Fibroblast of skin of scalp (primary cell): ENCODE measurements around the gene DNASE1L3.

Source experiments
- DNase-seq: peaks from one replicate; pipeline ENCODE4 v3.0.0-alpha.2; 2013

Gene DNASE1L3

GRCh38 chr3:58177747-58178527, 32.8 kb downstream of the DNASE1L3 start:
- DNase-seq: peak; percentile 83

GRCh38 chr3:58176827-58177489, 33.8 kb downstream of the DNASE1L3 start:
- DNase-seq: no peak

DNA sequence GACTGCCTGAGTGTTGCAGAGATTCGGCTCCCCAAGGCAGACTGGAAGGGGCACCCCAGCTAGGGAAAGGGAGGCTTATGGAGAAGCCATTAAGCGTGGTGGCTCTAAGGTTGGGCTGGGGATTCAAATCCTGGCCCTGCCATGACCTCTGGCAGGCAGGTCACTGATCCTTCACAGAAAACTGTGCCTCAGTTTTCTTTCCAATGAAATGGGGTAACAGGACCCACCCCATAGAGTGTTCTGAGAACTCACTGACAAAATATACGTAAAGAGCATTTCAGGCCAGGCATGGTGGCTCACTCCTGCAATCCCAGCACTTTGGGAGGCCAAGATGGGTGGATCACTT, 34.6 kb downstream of the DNASE1L3 start:
- no peak for DNase-seq

GRCh38 chr3:58175437-58176184, 35.2 kb downstream of the DNASE1L3 start:
- DNase-seq: peak; percentile 43

- no peak for DNase-seq
Measured at GRCh38 chr3:58175187-58175436, 35.7 kb downstream of the DNASE1L3 start.

DNA sequence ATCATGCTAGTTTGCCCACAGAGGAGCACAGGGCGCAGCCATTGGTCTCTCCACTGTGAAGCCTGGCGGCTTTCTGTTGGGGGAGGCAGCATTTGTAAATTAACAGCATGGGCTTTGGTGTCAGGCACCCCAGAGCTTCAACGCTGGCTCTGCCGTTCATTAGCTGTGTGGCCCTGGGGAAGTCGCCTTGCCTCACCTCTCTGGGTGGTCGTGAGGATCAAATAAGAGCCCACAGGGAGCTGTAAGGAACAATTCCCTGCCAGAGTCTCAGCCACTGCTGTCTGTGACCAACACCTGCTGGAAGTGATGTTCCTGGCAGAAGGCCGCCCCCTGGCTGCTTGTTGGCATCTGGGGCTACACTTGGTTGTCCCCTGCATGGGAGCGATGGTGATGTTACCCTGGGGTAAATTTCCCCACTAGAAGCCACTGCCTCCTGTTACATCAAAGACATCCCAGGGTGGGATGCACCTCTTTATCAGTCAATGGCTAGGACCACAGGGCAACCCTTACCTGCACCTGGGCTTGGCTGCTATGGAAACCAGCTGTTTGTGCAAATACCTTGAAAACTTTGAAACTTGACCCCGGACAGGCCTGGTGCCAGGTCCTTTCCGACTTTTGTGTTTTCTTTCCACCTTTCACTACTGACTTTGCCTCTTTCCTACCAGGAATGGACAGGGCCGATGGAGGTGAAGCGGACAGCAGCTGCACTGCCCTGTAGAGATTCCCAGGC, 36.9 kb downstream of the DNASE1L3 start:
- peak; percentile 30 for DNase-seq

GRCh38 chr3:58173029-58173668, 37.6 kb downstream of the DNASE1L3 start:
- no peak for DNase-seq

DNA sequence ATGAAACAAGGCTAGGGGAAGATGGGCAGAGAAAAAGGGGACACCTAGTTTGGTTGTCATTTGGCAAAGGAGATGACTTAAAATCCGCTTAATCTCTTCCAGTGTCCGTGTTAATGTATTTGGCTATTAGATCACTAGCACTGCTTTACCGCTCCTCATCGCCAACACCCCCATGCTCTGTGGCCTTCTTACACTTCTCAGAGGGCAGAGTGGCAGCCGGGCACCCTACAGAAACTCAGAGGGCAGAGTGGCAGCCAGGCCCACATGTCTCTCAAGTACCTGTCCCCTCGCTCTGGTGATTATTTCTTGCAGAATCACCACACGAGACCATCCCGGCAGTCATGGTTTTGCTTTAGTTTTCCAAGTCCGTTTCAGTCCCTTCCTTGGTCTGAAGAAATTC, 39.6 kb downstream of the DNASE1L3 start:
- DNase-seq: no peak

- no peak for DNase-seq
Measured at GRCh38 chr3:58170376-58170775, 40.4 kb downstream of the DNASE1L3 start.

DNA sequence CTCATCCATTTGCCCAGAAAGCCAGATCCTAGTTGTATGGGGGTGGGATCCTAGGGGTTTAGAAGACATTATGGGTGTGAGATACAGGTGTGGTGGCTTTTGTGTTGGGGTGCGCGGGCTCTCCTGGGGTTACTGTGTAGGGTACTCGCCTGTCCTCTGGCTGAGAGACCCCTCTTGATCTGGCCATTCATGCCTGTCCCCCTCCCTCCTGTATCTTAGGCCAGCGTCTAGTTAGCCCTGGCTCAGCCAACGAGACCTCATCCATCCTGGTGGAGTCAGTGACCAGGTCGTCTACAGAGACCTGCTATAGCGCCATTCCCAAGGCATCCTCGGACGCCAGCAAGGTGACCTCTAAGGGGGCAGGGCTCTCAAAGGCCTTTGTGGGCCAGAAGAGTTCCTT, 41.4 kb downstream of the DNASE1L3 start:
- DNase-seq: no peak

DNA sequence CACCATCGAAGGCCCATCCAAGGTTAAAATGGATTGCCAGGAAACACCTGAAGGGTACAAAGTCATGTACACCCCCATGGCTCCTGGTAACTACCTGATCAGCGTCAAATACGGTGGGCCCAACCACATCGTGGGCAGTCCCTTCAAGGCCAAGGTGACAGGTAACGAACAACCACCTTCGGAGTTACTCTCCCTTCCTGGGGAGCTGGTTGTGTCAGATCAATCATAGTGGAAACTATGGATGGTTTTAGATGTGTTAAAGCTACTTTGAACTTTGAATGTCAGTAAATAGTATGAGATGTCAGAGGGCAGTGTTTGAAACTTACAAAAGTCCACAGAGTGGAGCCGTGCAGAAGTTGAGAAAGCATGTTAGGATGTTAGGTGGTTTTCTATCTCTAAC, 42.3 kb downstream of the DNASE1L3 start:
- no peak for DNase-seq

DNA sequence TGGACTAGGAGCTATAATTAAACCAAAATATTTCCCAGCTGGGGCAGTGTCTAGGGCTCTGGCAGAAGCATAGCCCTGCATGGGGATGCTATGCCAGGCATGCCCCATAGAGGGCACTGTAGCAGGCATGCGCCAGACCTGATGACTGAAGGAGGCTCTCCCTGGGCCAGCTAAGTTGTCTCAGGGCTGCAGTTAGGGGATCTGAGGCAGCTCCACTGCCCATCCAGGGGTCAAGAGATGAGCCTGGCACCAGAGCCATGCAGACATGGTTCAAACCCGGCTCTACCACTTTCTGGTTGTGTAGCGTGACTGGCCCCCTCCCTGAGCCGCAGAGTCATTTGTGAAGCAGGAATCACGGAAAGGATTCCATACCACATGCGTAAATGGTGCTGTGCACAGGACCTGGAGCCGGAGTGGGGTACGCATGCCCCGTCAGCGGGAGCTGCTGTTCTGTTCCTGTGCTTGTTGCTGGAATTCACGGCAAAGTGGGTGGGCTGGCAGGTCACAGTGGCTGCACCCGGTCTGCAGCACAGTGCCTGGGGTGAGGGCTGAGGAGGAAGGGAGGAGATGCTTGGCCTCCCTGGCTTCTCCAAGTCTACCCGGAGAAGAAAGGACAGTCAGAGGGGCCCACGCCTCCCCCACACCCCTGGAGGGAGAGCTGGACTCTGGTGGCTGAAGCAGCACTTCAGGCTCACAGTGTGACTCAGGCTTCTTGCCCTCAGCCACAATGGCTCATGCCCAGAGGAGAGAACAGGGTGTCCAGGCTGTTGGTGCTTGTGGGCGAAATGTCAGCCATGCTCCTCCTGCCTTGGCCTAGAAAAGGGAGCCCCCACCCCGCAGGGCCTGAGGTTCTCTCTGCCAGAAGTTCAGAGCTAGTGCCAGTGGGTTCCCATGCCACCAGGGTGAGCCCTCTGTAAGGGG, 43.1 kb downstream of the DNASE1L3 start:
- DNase-seq: peak; percentile 60

- peak; percentile 50 for DNase-seq
Measured at GRCh38 chr3:58164906-58165821, 45.6 kb downstream of the DNASE1L3 start.

DNA sequence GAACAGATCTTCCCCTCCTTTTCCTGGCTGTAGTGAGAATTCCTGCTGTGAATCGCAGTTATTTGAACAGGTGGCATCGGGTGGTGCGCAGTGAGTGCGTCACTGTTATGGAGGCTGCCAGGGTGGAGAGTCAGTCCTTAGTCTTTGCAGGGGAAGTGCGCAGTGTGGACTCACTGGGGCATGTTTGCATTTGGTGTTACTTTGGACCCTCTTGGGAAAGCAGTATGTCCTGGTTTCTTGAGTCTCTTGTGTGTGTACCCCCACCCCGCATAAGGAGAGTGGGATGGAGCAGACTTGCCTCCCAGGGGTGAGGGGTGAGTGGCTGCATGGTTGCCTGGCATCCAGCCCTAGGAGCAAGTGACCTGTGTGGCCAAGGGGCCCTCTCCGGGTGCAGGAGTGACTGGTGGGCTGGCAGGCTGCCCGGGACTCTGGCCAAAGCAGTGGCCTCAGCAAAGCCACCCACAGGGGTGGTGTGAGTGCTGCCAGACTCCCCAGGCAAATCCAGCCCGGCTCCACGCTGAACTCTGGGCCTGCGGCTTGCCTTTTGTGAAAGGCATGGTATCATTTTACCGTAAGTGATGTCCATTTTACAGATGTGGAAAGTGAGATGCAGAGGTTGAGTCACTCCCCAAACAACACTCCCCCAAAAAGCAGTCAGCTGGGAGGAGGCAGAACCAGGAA, 46.4 kb downstream of the DNASE1L3 start:
- DNase-seq: no peak

GRCh38 chr3:58163234-58163633, 47.5 kb downstream of the DNASE1L3 start:
- no peak for DNase-seq

GRCh38 chr3:58161435-58162398, 49.1 kb downstream of the DNASE1L3 start:
- peak; percentile 92 for DNase-seq

DNA sequence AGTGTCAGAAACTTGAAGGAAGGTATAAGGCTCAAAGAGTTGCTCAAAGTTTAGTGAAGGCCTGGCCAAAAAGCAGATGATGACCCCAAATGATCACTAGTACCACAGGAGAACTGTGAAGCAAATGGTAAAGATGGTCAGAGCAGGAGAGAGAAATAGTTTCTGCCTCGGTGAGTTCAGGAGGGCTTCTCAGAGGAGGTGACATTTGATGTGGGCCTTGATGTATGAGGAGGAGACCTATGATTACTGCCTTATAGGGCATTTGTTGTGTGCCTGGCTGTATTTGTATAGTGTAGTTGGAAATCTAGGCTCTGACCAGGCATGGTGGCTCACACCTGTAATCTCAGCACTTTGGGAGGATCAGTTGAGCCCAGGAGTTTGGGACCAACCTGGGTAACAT, 50.4 kb downstream of the DNASE1L3 start:
- no peak for DNase-seq

DNA sequence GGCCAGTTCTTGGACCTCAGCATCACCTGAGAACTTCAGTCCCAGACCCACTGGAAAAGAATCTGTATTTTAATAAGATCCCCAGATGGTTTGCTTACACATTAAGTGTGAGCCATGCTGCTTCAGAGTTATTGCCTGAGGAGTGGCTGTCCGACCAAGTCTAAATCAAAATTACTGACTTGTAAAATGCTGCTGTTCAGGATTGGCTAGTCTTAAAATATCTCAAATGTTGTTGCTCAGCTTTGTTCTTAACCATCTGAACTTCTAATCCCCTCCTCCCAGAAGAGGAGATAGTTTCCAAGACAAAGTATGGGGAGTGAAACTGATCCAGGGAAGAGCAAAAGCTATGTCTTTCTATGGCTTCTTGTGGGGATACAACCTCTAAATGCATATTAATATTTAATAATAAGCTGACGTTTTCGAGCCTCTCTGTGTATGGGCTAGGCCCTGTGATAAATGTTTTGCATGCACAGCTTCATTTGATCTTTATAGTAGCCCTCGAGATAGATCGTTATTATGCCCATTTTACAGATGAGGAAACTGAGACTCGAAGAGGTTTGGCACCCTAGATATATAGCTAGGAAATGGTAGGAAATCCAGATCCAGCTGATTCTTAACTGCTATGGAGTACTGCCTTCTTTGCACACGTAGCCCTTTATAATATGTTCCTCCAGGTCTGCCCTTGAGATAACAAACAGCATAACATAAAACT, 52.2 kb downstream of the DNASE1L3 start:
- no peak for DNase-seq
